Cortex of kidney (tissue), 1 donor: ENCODE data around the gene IL2RA.
"Not testable (repeated sequence)": the region's sequence is repeated elsewhere in the genome, so short reads cannot be mapped to it uniquely, and the experiment has no call there.

Experiments
- DNase-seq: peaks from one replicate; lab custom pipeline; 2025; lab: John Stamatoyannopoulos, UW

Gene IL2RA

GRCh38 chr10:6013413-6014192 is 48.6 kb downstream of the IL2RA start:
- no peak for DNase-seq

GRCh38 chr10:6012121-6012905 is 49.9 kb downstream of the IL2RA start:
- DNase-seq, result no peak

GRCh38 chr10:6011558-6011957 is 50.6 kb downstream of the IL2RA start:
- no peak for DNase-seq

- DNase-seq, result no peak
Observed at GRCh38 chr10:6010569-6010968, 51.6 kb downstream of the IL2RA start.

- DNase-seq, result no peak
Observed at GRCh38 chr10:6009961-6010360, 52.2 kb downstream of the IL2RA start.

- DNase-seq, result no peak
Observed at GRCh38 chr10:6009150-6009549, 53.0 kb downstream of the IL2RA start.

- no peak for DNase-seq
Observed at GRCh38 chr10:6008497-6009142, 53.5 kb downstream of the IL2RA start.

GRCh38 chr10:6006991-6007390 is 55.2 kb downstream of the IL2RA start:
- DNase-seq, result no peak

GRCh38 chr10:6006546-6006945 is 55.6 kb downstream of the IL2RA start:
- DNase-seq, result no peak

GRCh38 chr10:6005856-6006395 is 56.2 kb downstream of the IL2RA start:
- DNase-seq, result no peak

- not testable (repeated sequence) for DNase-seq
Observed at GRCh38 chr10:6005161-6005804, 56.9 kb downstream of the IL2RA start.

- no peak for DNase-seq
Observed at GRCh38 chr10:6002809-6003510, 59.2 kb downstream of the IL2RA start.

GRCh38 chr10:5999440-6000165 is 62.6 kb downstream of the IL2RA start:
- no peak for DNase-seq

- no peak for DNase-seq
Observed at GRCh38 chr10:5996696-5997095, 65.5 kb downstream of the IL2RA start.

GRCh38 chr10:5992398-5992797 is 69.8 kb downstream of the IL2RA start:
- DNase-seq, result no peak

GRCh38 chr10:5991708-5992107 is 70.5 kb downstream of the IL2RA start:
- no peak for DNase-seq

- DNase-seq, result no peak
Observed at GRCh38 chr10:5989756-5990155, 72.4 kb downstream of the IL2RA start.

- no peak for DNase-seq
Observed at GRCh38 chr10:5988336-5988920, 73.7 kb downstream of the IL2RA start.

GRCh38 chr10:5987747-5988146 is 74.4 kb downstream of the IL2RA start:
- DNase-seq, result no peak

- no peak for DNase-seq
Observed at GRCh38 chr10:5985029-5985428, 77.1 kb downstream of the IL2RA start.
